ENCODE measurements around the gene ARHGAP10.

ARHGAP10 gene

DNA sequence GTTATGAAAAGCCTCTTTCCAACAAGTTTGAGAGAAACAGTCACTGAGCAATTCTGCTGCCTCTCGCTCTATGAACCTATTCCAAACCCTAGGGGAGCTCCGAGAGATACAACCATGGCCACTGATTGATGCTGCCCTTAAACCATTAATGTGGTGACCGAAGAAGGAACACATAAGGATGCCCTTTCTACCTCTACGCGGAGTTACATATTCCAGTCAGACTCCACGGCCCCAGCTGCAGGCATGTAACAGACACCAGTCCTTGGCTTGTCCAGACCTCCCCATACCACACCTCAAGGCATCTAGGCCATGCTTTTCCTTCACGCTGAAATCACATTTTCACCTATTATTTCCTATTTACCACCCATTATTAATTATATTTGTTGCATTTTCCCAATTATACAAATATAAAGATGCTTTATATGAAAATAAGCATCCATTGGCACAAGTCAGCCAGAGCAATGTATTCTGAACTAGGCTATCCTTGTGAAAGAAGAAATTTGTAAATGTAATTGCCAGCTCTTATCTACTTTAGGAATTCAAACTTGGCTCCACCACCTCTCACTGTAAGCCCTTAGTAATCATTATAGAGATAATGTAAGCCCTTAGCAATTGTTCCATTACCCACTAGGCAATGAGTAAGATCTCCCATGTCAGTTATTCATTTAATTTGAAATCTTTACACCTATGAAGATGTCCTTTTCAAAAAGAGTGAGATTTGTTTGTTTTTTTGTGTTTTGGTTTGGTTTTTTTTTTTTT is 371.9 kb downstream of the ARHGAP10 start:
- no peak for TF ChIP-seq CTCF (IDR thresholded peaks at IDR 0.05; ENCODE audit: insufficient read depth, low read length, poor library complexity, severe bottlenecking)

GRCh38 chr4:148108766-148109165 is 376.9 kb downstream of the ARHGAP10 start:
- no peak for TF ChIP-seq CTCF (IDR thresholded peaks at IDR 0.05; ENCODE audit: insufficient read depth, low read length, poor library complexity, severe bottlenecking)
- Histone ChIP-seq H3K4me3 (replicated peaks; ENCODE audit: low read depth, low read length) (no peak overlapping the region), H3K36me3 (ENCODE audit: control insufficient read depth, insufficient read depth, low read length) (no peaks in the 10 kb centered on the region), H3K27me3 (replicated peaks; ENCODE audit: control insufficient read depth, insufficient read depth, low read length) (no peaks in the 10 kb centered on the region)
- DNase-seq (ENCODE audit: extremely low read depth, insufficient read length): no peak

More for the DNA sequence above, 371.9 kb downstream of the ARHGAP10 start:
- DNase-seq (ENCODE audit: extremely low read depth, insufficient read length): no peak
- Histone ChIP-seq H3K27me3 (replicated peaks; ENCODE audit: control insufficient read depth, insufficient read depth, low read length) (no peaks in the 10 kb centered on the region), H3K4me3 (replicated peaks; ENCODE audit: low read depth, low read length) (no peak overlapping the region), H3K36me3 (ENCODE audit: control insufficient read depth, insufficient read depth, low read length) (no peaks in the 10 kb centered on the region)

DNA sequence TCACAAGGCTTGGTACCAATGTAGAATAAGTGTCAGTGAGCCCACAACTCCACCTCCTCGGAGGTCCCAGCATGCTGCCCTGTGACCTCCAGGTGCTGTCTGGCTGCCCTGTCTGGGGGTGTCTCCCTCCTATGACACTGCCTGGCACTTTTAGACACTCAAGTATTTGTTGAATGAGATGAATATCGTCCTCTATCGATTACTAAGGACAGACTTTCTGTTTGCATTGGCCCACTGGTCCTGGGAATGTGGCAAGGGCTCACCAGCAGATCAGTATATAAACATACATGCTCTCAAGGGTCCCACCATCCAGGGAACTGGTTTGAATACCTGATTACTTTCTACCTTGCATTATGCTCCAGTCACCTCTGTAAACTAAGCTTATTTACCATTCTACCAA is 377.3 kb downstream of the ARHGAP10 start:
- H3K36me3 ChIP-seq (ENCODE audit: control insufficient read depth, insufficient read depth, low read length): no peaks in the 10 kb centered on the region
- DNase-seq (ENCODE audit: extremely low read depth, insufficient read length): no peak
- H3K27me3 ChIP-seq (replicated peaks; ENCODE audit: control insufficient read depth, insufficient read depth, low read length): no peaks in the 10 kb centered on the region
- no peak for TF ChIP-seq CTCF (IDR thresholded peaks at IDR 0.05; ENCODE audit: insufficient read depth, low read length, poor library complexity, severe bottlenecking)
- H3K4me3 ChIP-seq (replicated peaks; ENCODE audit: low read depth, low read length): no peak overlapping the region

DNA sequence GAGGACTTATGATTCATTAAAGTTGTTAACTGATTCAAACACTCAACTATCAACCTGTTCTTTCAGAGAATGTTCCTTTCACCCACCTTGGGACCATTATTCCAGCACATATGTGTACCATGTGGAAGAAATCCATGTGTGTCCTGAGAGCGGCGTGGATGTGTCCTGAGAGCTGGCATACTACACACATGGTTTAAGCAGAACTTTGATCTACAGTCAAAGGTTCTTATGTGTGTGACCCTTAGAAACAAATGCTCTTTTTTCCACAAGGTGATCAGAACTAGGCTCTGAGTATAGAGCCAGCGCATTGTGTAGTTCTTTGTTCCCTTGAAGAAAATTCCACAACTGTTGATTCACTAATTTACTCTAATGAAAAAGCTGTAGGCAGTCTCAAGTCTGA is 378.3 kb downstream of the ARHGAP10 start:
- no peak for DNase-seq (ENCODE audit: extremely low read depth, insufficient read length)
- no peaks in the 10 kb centered on the region for H3K36me3 ChIP-seq (ENCODE audit: control insufficient read depth, insufficient read depth, low read length)
- TF ChIP-seq CTCF (IDR thresholded peaks at IDR 0.05; ENCODE audit: insufficient read depth, low read length, poor library complexity, severe bottlenecking): no peak

DNA sequence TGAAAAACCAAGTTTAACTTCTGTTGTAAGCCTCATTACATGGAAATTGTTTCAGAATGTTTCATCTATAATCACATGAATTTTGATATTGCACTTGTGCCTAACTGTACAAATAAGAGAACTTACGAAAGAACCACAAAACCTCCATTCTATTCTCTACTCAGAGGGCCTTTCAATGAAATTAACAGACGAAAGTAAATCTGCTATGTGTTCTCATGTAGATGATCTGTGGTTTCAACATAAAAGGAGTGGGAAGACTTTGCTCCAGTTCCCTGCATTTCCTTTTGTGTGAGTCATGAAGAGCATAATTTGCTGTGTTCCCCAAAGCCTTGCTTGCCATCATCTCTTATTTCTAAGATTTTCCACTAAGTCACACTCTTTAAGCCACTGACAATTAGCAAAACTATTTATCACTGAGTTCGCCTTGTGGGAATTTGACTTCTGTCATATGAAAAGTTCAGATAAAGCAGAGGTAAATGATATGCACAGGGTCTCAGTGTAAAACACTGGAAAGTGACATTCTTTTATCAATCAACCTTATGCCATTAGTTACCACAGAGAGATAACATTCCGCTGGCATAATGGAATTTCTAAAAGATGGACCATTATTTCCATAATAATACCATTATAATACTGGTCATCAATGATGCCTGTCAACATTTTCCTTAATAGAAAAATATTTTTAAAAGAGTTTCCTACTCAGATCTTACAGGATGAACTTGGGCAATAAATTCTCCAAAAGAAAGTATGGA is 380.5 kb downstream of the ARHGAP10 start:
- no peaks in the 10 kb centered on the region for H3K36me3 ChIP-seq (ENCODE audit: control insufficient read depth, insufficient read depth, low read length)
- H3K4me3 ChIP-seq (replicated peaks; ENCODE audit: low read depth, low read length): no peak overlapping the region
- DNase-seq (ENCODE audit: extremely low read depth, insufficient read length): no peak
- no peaks in the 10 kb centered on the region for H3K27me3 ChIP-seq (replicated peaks; ENCODE audit: control insufficient read depth, insufficient read depth, low read length)
- TF ChIP-seq CTCF (IDR thresholded peaks at IDR 0.05; ENCODE audit: insufficient read depth, low read length, poor library complexity, severe bottlenecking): no peak

More for the DNA sequence above, 378.3 kb downstream of the ARHGAP10 start:
- Histone ChIP-seq H3K27me3 (replicated peaks; ENCODE audit: control insufficient read depth, insufficient read depth, low read length) (no peaks in the 10 kb centered on the region), H3K4me3 (replicated peaks; ENCODE audit: low read depth, low read length) (no peak overlapping the region)
